Left ventricle myocardium superior (tissue), 1 donor: ENCODE results near the gene CCDC170. TPM values are rescaled to one million over a fixed set of nuclear protein-coding genes. Genes with fewer than 3 reads are reported as not detected.
"Not testable (repeated sequence)": the region's sequence is repeated elsewhere in the genome, so short reads cannot be mapped to it uniquely, and the experiment has no call there.

ENCODE experiments used
- ATAC-seq: fragments of 200-7000 bp; cut with Tn5 transposase; one replicate; pipeline ENCODE4 v1.9.1; 2020; ENCODE audit warnings: mild to moderate bottlenecking, moderate library complexity
- DNase-seq: peaks from one replicate; pipeline ENCODE4 v3.0.0-alpha.2; 2020
- intact Hi-C: fragments of 100-400 bp; cut with micrococcal nuclease; formaldehyde crosslinking; loops from one replicate; pipeline ENCODE4 v1.11.0; 2022
- long read RNA-seq: library from polyadenylated mRNA; unstranded; transcript quantifications from one replicate; pipeline ENCODE4 v2.0.0, GENCODE V29; 2021
- total RNA-seq: library from RNA; stranded (reverse); fragmentation: NEBNext Ultra II Directional; extraction: Animal tissue kit (Norgen Biotek cat#: 25700); gene quantifications from one replicate; pipeline ENCODE4 v1.2.1, GENCODE V29; 2021
- donor health status: DM: no; HTN: yes; CAD: no; lungs with severe emphysema.

Gene CCDC170, protein sequence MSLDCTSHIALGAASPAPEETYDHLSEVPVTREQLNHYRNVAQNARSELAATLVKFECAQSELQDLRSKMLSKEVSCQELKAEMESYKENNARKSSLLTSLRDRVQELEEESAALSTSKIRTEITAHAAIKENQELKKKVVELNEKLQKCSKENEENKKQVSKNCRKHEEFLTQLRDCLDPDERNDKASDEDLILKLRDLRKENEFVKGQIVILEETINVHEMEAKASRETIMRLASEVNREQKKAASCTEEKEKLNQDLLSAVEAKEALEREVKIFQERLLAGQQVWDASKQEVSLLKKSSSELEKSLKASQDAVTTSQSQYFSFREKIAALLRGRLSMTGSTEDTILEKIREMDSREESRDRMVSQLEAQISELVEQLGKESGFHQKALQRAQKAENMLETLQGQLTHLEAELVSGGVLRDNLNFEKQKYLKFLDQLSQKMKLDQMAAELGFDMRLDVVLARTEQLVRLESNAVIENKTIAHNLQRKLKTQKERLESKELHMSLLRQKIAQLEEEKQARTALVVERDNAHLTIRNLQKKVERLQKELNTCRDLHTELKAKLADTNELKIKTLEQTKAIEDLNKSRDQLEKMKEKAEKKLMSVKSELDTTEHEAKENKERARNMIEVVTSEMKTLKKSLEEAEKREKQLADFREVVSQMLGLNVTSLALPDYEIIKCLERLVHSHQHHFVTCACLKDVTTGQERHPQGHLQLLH
- total RNA-seq = 0.47 TPM
- long read RNA-seq, partial matches to known transcripts = 0 of 1 reads
- long read RNA-seq, other reads (novel, unspliced or antisense) = 1 of 1 reads

GRCh38 chr6:151493804-151494234 lies at the start of gene CCDC170:
TSS of gene CCDC170 (plus strand) at chr6:151494017. CDS start at chr6:151494129, 112 bp downstream.
- peak; percentile 77 for DNase-seq
- intact Hi-C loops = no loop called here
- ATAC-seq = peak; percentile 85

DNA sequence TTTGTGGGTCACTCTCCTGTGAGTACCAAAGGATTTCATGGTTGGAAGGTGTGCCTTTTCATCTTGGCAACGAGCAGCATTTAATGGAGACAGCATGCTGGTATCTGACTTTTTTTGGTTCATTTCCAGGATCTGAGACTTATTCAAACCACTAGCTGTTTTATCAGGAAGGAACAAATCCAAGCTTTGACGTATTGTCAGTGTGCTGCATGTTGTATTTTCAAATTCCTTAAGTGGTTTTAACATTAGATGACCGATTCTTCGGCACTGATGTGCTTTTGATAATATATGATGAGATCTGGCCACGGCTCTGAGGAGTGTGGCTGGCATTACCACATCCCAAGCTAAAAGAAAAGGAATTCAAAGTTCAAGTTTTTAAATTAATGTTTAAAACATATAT lies 48.3 kb upstream of the CCDC170 start:
- DNase-seq (no peak), ATAC-seq (peak; percentile 63)
- intact Hi-C loops = no loop called here

DNA sequence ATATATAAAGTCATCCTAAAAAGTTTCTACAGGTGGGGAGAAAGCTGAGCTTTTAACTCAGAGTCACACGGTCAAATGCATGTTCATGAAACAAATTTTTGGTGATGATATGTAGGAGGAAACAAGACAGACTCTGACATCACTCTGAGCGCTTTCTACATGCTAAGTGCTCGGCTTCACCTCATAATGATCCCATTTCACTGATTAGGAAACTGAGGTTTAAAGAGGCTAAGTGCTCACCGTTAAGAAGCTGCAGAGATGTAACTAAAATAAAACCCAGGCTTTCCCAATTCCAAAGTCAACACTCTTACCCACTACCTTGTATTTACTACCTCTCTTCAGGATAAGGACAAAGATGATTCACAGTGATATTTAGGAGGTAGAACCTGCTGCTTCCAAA lies 46.6 kb upstream of the CCDC170 start:
- ATAC-seq (no peak), DNase-seq (no peak)
- intact Hi-C loops = no loop called here

DNA sequence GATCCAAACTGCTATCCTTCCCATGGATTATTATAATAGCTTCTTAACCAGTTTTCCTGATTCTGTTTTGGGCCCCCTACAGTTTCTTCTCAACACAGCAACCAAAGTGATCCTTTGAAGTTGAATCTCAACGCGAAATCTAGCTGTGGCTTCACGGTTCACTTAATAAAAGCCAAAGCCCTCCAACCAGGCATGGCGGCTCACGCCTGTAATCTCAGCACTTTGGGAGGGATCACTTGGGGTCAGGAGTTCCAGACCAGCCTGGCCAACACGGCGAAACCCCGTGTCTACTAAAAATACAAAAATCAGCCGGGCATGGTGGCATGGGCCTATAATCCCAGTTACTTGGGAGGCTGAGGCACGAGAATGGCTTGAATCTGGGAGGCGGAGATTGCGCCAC lies 45.2 kb upstream of the CCDC170 start:
- no peak for DNase-seq
- intact Hi-C loops = no loop called here
- ATAC-seq = no peak

DNA sequence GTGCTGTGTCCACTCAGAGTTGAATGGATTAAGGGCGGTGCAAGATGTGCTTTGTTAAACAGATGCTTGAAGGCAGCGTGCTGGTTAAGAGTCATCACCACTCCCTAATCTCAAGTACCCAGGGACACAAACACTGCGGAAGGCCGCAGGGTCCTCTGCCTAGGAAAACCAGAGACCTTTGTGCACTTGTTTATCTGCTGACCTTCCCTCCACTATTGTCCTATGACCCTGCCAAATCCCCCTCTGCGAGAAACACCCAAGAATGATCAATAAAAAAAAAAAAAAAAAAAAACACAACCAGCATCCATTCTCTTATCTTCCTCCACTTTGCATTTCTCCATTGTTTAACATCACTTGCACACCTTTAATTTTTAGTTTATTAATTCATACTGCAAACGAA lies 42.9 kb upstream of the CCDC170 start:
- ATAC-seq, DNase-seq, intact Hi-C loops: not testable (repeated sequence)

GRCh38 chr6:151451417-151451949 lies 42.3 kb upstream of the CCDC170 start:
- DNase-seq = no peak
- ATAC-seq = no peak
- intact Hi-C loops = no loop called here

- peak; percentile 99 for ATAC-seq
- peak; percentile 100 for DNase-seq
- intact Hi-C loops = no loop called here
These were observed 41.7 kb upstream of the CCDC170 start, which contains the start of gene RMND1 for GRCh38 chr6:151451950-151452749. TSS of gene RMND1 (minus strand) at chr6:151452126. CDS start at chr6:151445811, 6,315 bp downstream.

GRCh38 chr6:151452750-151453427 lies 40.9 kb upstream of the CCDC170 start:
- intact Hi-C loops = no loop called here
- DNase-seq (peak; percentile 43), ATAC-seq (peak; percentile 17)

- ATAC-seq, DNase-seq: not testable (repeated sequence)
- intact Hi-C loops = loop anchor here (5.0 kb wide), 1 partner anchor 64 kb away; the partner anchor contains the start of gene ZBTB2
These were observed 37.9 kb upstream of the CCDC170 start for GRCh38 chr6:151455751-151456398.

- intact Hi-C loops = no loop called here
- no peak for DNase-seq
- no peak for ATAC-seq
These were observed 32.1 kb upstream of the CCDC170 start for GRCh38 chr6:151461673-151462072.

- intact Hi-C loops = no loop called here
- DNase-seq (no peak), ATAC-seq (no peak)
These were observed 29.1 kb upstream of the CCDC170 start for GRCh38 chr6:151464702-151465101.

DNA sequence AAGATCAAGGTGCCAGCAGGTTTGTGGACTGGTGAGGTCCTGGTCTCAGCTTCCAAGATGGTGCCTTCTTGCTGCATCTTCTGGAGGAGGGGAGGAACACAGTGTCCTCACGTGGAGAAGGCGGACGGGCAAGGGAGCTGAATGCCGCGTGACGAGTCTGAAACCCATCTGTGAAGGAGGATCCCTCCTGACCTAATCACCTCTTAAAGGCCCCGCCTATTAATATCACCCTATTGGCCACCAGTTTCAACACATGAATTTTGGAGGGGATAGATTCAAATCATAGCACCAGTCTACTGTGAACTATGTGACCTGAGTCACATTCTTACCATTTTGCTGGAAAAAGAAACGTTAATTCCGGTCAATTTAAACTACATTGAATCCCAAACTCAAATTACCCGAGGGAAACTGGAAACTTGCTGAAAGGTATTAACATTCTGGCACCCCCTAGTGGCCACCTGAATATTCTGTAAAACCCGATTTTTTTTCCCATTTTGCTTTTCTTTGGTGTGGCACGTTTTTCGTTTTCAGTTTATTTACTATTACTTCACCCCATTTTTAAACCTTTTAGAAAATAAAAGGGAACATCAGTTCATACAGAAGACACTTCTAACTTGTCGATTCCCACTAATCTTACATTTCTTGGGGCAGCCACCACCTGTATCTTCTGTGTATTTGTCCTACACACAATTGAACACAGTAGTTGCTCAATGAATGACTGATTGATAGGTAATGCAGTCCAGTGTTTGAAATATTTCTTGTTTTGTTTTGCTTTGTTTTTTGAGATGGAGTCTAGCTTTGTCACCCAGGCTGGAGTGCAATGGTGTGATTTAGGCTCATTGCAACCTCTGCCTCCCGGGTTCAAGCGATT lies 17.9 kb upstream of the CCDC170 start:
- DNase-seq (no peak), ATAC-seq (no peak)
- intact Hi-C loops = no loop called here

- intact Hi-C loops = no loop called here
- DNase-seq (no peak), ATAC-seq (no peak)
These were observed 16.1 kb upstream of the CCDC170 start for GRCh38 chr6:151477726-151478125.

- DNase-seq = no peak
- no peak for ATAC-seq
- intact Hi-C loops = no loop called here
These were observed 15.1 kb upstream of the CCDC170 start for GRCh38 chr6:151478670-151479069.

- intact Hi-C loops = no loop called here
- ATAC-seq (no peak), DNase-seq (no peak)
These were observed 12.0 kb upstream of the CCDC170 start for GRCh38 chr6:151481786-151482185.

- intact Hi-C loops = no loop called here
- ATAC-seq = no peak
- DNase-seq = no peak
These were observed 11.5 kb upstream of the CCDC170 start for GRCh38 chr6:151482290-151482689.

GRCh38 chr6:151483994-151484393 lies 9.8 kb upstream of the CCDC170 start:
- no peak for ATAC-seq
- intact Hi-C loops = no loop called here
- DNase-seq = no peak
